Measurements from ENCODE around the gene HLF. TPM values are rescaled to one million over a fixed set of nuclear protein-coding genes. Genes with fewer than 3 reads are reported as not detected.

HLF gene
- total RNA-seq, 1 experiment from 2014 or later, result 0.29 TPM

- no peak for DNase-seq (ENCODE audit: low read depth)
These were observed 89.2 kb downstream of the HLF start for GRCh38 chr17:55354010-55354409.

- no peak for DNase-seq (ENCODE audit: low read depth)
These were observed 90.2 kb downstream of the HLF start for GRCh38 chr17:55354941-55355340.

- peak; percentile 66 for DNase-seq (ENCODE audit: low read depth)
These were observed 91.9 kb downstream of the HLF start for GRCh38 chr17:55356434-55357328.

- no peak for DNase-seq (ENCODE audit: low read depth)
These were observed 96.2 kb downstream of the HLF start for GRCh38 chr17:55360971-55361370.

- DNase-seq (ENCODE audit: low read depth), result no peak
These were observed 98.3 kb downstream of the HLF start for GRCh38 chr17:55363033-55363432.

GRCh38 chr17:55366020-55366481 lies 101.3 kb downstream of the HLF start:
- no peak for DNase-seq (ENCODE audit: low read depth)

GRCh38 chr17:55368706-55369105 lies 103.9 kb downstream of the HLF start:
- DNase-seq (ENCODE audit: low read depth), result no peak

Other genes with a start within 250 kb of the HLF start
- gene MMD, start 156.9 kb downstream of the HLF start, total RNA-seq (2014; rRNA removed), result 17.5 and 17.7 TPM in 2 replicates
- not detected in 2 replicates for gene SMIM36, start 246.5 kb downstream of the HLF start, total RNA-seq (2014; rRNA removed)

Measured in LHCN-M2 (cell line).